GM20000 (cell line): Measurements from ENCODE around the gene ANO2.

Source experiments
- DNase-seq: peaks from one replicate; pipeline ENCODE4 v3.0.0; 2012; ENCODE audit warnings: low spot score
- TF ChIP-seq, protein P1 (sequence below): IDR thresholded peaks from 2 replicates; pipeline ENCODE4 v1.5.1; 2012; ENCODE audit warnings: mild to moderate bottlenecking, control low read depth; ENCODE audit errors: extremely low read depth, missing control alignments

The ANO2 gene

DNA sequence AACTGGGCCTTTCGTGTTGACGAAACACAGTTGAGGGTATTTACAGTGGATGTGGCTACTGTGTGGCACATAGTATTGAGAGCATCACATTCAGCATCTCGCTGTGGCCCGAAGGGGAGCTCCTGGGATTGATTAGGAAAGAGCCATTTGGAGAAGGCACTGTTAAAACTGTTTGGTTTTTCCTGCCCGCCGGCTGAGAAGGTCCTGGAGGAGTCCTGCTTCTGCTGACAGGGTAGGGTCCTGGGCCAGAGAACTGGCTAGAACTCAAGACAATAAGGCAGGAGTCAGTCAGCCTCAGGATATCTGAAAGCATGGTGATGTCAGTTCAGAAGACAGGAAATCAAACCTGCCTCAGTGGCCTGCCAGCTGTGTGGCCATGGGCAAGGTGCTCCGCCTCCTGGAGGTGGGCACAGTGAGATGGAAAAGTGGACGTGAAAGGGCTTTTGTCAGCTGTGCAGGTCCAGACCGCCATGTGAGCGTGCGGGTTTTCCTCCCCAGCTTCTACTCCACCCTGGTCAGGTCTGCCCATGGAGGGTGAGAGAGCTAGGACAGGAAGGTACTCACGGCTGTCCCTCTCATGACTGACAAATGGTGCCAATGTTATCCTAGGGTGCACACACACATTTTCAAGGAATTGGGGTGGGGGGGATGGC, 420.8 kb downstream of the ANO2 start:
- DNase-seq = no peak
- TF ChIP-seq, protein P1, sequence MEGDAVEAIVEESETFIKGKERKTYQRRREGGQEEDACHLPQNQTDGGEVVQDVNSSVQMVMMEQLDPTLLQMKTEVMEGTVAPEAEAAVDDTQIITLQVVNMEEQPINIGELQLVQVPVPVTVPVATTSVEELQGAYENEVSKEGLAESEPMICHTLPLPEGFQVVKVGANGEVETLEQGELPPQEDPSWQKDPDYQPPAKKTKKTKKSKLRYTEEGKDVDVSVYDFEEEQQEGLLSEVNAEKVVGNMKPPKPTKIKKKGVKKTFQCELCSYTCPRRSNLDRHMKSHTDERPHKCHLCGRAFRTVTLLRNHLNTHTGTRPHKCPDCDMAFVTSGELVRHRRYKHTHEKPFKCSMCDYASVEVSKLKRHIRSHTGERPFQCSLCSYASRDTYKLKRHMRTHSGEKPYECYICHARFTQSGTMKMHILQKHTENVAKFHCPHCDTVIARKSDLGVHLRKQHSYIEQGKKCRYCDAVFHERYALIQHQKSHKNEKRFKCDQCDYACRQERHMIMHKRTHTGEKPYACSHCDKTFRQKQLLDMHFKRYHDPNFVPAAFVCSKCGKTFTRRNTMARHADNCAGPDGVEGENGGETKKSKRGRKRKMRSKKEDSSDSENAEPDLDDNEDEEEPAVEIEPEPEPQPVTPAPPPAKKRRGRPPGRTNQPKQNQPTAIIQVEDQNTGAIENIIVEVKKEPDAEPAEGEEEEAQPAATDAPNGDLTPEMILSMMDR = no peak

DNA sequence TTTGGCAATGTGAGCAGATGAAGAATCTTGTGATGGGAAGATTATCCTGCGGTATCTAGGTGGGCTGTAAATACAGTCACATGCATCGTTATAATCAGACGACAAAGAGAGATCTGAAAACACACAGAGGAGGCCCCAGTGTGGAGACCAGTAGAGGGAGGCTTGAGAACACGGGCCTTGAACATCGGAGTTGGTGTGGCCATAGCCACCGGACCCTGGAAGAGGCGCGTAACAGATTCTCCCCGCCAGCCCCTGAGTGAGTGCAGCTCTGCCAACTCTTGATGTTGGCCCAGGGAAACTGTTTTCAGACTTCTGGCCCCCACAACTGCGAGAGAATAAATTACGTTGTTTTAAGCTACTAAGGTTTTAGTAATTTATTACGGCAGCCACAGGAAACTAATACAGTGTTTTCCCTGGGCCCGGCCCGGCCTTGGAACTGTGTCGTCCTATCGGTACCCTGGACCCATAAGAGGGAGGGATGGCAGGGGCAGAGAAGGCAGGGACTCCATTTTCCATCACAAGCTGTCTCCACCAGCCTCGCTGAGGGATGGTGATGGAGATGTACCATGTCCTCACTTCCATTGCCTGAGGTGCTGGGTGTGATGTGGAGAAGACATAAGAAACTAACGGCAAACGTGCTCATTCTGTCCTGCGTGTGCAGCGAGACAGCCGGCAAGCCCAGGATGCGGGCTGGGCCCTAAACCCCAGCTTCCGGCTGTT, 421.5 kb downstream of the ANO2 start:
- no peak for DNase-seq
- TF ChIP-seq, protein P1 = no peak

DNA sequence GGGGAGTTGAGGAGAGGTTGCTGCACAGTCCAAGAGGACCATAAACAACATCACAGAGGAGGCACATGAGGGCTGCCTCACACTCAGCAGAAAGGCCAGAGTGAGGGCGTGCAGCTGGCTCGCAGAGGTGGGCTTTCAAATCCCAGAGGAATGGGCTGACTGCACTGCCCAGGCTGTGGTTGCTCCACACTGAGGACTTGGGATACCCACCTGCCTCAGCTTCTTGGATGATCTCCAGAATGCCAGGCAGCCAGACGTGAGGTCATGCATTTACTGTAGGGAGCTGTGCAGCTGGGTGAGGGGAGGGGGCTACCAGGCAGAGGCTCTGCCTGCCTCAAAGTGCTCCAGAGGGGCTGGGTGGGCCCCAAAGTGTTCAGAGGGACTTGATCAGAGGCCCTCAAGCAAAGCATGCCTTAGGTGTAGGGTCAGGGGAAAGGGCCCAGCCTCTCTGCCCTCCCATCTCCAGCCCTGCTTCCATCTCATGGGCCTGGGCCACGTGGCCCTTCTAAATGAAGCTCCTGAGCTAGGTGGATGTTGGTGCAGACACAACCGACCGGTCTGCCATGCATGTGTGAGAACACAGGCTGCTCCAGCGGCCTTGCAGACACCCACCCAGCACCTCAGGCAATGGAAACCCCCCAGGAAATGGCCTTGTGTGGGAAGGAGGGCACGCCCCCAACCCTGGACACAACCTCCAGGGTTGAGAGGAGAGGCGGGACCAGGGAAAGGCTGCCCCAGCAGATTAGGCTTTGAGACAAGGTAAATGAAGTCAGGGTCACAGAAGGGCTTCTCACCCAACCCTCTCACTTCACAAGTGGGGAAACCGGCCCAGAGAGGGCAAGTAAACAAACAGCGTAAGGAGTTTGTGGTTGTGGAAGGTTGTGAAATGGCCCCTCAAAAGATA, 422.4 kb downstream of the ANO2 start:
- TF ChIP-seq, protein P1 = no peak
- no peak for DNase-seq

- TF ChIP-seq, protein P1 = no peak
- no peak for DNase-seq
Measured at GRCh38 chr12:5521456-5522325, 423.4 kb downstream of the ANO2 start.

DNA sequence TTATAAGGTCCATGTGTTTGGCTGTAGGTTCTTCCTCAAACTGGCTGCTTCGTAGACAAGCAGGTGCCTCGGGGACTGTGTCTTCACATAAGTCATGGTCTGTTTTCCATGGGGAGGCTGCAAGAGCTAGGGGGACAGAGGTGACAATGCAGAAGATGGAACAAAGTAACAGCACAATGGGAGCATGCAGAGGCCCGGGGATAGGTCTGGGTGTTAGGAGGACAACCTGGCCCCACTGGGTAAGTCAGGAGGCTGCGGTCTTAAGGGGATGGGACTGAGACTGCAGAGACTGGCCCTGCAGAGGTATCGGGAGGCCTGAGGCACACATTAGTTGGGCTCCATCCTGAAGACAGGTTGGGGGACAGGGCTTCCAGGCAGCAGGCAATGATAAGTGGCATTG, 424.2 kb downstream of the ANO2 start:
- TF ChIP-seq, protein P1 = no peak
- no peak for DNase-seq

DNA sequence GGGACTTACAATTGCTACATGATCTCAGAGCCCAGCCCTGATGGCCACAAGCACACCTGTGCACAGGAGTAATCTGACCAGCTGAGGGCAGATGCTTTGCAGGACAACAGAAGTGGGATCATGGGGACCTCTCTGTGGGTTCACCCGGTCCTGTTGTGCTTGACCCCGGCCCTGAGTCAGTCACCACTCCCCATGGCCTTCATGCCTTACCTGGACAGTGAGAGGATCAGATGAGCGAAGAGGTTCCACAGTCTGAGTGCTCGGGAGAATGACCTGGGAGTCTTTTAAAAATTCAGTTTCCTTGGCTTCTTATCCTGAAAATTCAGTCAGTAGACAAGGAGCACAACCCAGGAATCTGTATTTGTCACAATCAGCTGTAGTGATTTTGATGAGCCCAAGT, 425.0 kb downstream of the ANO2 start:
- DNase-seq = no peak

More for the DNA sequence above, 425.0 kb downstream of the ANO2 start:
- TF ChIP-seq, protein P1 = no peak
